ENCODE measurements around the gene STK11. TPM values are rescaled to one million over a fixed set of nuclear protein-coding genes. Genes with fewer than 3 reads are reported as not detected.

Gene STK11
- total RNA-seq, 1 donor from 2014 or later = 59.3 TPM

- Mint-ChIP-seq H3K4me3 (ENCODE audit: low read depth) (no peak overlapping the region), H3K4me1 (ENCODE audit: low read depth) (no peaks in the 10 kb centered on the region), H3K27ac (no peak overlapping the region), H3K36me3 (ENCODE audit: insufficient read depth) (peaks cover 7% of the 10 kb centered on the region), H3K27me3 (no peaks in the 10 kb centered on the region), H3K9me3 (ENCODE audit: low read depth) (no peaks in the 10 kb centered on the region)
- DNase-seq (ENCODE audit: low spot score, unreplicated experiment) = no peak
- no peak for TF ChIP-seq CTCF (IDR thresholded peaks at IDR 0.05; ENCODE audit: unreplicated experiment)
Measured at GRCh38 chr19:1227304-1228054, 21.9 kb downstream of the STK11 start.

- no peak for TF ChIP-seq CTCF (IDR thresholded peaks at IDR 0.05; ENCODE audit: unreplicated experiment)
- Mint-ChIP-seq H3K27me3 (no peaks in the 10 kb centered on the region), H3K4me3 (ENCODE audit: low read depth) (no peak overlapping the region), H3K9me3 (ENCODE audit: low read depth) (no peaks in the 10 kb centered on the region), H3K4me1 (ENCODE audit: low read depth) (no peaks in the 10 kb centered on the region), H3K27ac (no peak overlapping the region), H3K36me3 (ENCODE audit: insufficient read depth) (peaks cover 7% of the 10 kb centered on the region)
- no peak for DNase-seq (ENCODE audit: low spot score, unreplicated experiment)
Measured at GRCh38 chr19:1228161-1228957, 22.8 kb downstream of the STK11 start.

GRCh38 chr19:1229056-1229923, 23.7 kb downstream of the STK11 start:
- Mint-ChIP-seq H3K36me3 (ENCODE audit: insufficient read depth) (peaks cover 7% of the 10 kb centered on the region), H3K4me1 (ENCODE audit: low read depth) (no peaks in the 10 kb centered on the region)
- no peak for TF ChIP-seq CTCF (IDR thresholded peaks at IDR 0.05; ENCODE audit: unreplicated experiment)

GRCh38 chr19:1229924-1230782, 24.6 kb downstream of the STK11 start:
- no peak for TF ChIP-seq CTCF (IDR thresholded peaks at IDR 0.05; ENCODE audit: unreplicated experiment)
- DNase-seq (ENCODE audit: low spot score, unreplicated experiment) = no peak
- Mint-ChIP-seq H3K4me3 (ENCODE audit: low read depth) (no peak overlapping the region), H3K9me3 (ENCODE audit: low read depth) (no peaks in the 10 kb centered on the region), H3K27me3 (no peaks in the 10 kb centered on the region), H3K4me1 (ENCODE audit: low read depth) (no peaks in the 10 kb centered on the region), H3K36me3 (ENCODE audit: insufficient read depth) (peaks cover 7% of the 10 kb centered on the region), H3K27ac (no peak overlapping the region)

More at GRCh38 chr19:1229056-1229923, 23.7 kb downstream of the STK11 start:
- H3K27me3 Mint-ChIP-seq = no peaks in the 10 kb centered on the region
- H3K27ac Mint-ChIP-seq = no peak overlapping the region
- H3K4me3 Mint-ChIP-seq (ENCODE audit: low read depth) = no peak overlapping the region
- DNase-seq (ENCODE audit: low spot score, unreplicated experiment) = no peak
- H3K9me3 Mint-ChIP-seq (ENCODE audit: low read depth) = no peaks in the 10 kb centered on the region

Data from progenitor cell of endocrine pancreas (in vitro differentiated cells).